Measurements from ENCODE around the gene FLII.
"Not testable (repeated sequence)": the region's sequence is repeated elsewhere in the genome, so short reads cannot be mapped to it uniquely, and the experiment has no call there.

The FLII gene

GRCh38 chr17:18258356-18259038, at the start of gene FLII:
Gene FLII (minus strand): TSS chr17:18258738. CDS start chr17:18258690, 48 bp downstream.
- DNase-seq (ENCODE audit: low read depth in 2 of 2) = peak in 1 of 2 donors; percentile 31

DNA sequence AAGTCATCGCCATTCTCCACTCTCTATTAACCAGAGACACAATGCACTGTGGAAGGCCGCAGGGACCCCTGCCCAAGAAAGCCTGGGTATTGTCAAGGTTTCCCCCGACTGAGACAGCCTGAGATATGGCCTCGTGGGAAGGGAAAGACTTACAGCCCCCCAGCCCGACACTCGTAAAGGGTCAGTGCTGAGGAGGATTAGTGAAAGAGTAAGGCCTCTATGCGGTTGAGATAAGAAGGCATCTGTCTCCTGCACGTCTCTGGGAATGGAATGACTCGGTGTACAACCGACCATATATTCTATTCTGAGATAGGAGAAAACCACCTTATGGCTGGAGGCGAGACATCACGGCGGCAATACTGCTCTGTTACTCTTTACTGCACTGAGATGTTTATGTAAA, 44.7 kb upstream of the FLII start:
- DNase-seq (ENCODE audit: low read depth in 2 of 2) = not testable (repeated sequence)

- DNase-seq (ENCODE audit: low read depth in 2 of 2) = no peak
Observed at GRCh38 chr17:18300725-18301480, 42.4 kb upstream of the FLII start.

DNA sequence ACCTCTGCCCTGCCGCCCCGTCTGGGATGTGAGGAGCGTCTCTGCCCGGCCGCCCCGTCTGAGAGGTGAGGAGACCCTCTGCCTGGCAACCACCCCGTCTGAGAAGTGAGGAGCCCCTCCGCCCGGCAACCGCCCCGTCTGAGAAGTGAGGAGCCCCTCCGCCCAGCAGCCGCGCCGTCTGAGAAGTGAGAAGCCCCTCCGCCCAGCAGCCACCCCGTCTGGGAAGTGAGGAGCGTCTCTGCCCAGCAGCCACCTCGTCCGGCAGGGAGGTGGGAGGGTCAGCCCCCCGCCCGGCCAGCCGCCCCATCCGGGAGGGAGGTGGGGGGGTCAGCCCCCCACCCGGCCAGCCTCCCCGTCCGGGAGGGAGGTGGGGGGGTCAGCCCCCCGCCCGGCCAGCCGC, 39.5 kb upstream of the FLII start:
- DNase-seq (ENCODE audit: low read depth in 2 of 2) = not testable (repeated sequence)

GRCh38 chr17:18291718-18292540, 33.4 kb upstream of the FLII start:
- DNase-seq (ENCODE audit: low read depth in 2 of 2) = no peak

DNA sequence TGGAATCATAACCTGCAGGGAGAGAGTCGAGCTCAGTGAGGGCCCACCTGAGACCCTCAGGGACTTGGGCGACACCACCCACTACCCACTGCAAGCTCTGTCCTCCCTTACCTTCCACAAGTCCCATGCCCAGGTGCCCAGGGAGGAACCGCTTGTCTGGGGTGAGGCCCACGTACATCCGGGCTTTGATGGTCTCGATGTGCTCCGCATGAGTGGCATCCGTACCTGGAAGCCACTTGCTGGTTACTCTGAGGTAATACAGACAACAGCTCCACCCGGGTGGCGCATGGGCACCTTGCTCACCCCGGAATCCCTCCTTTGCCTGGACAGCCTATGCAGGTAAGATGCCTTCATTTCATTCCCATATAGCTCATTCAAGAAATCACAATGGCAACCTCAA, 26.8 kb upstream of the FLII start:
- no peak for DNase-seq (ENCODE audit: low read depth in 2 of 2)

DNA sequence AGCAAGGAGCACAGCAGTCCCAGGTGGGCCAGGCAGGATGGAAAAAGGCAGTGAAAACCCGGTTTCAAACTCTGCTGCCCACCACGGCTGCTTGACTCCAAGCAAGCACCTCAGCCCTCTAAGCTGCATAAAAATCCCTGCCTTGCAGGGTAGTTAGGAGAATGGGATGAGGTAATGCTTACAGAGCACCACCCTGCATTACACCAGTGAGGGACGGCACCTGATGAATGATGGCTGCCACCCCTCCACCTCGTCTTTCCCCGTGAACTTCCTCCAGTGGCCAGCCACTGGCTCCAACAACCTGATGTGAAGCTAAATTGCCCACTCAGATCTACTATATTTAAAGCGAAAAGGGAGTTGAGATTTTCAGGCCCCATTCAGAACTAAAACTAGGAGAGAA, 23.2 kb upstream of the FLII start:
- no peak for DNase-seq (ENCODE audit: low read depth in 2 of 2)

GRCh38 chr17:18280766-18281371, 22.3 kb upstream of the FLII start:
- no peak for DNase-seq (ENCODE audit: low read depth in 2 of 2)

DNA sequence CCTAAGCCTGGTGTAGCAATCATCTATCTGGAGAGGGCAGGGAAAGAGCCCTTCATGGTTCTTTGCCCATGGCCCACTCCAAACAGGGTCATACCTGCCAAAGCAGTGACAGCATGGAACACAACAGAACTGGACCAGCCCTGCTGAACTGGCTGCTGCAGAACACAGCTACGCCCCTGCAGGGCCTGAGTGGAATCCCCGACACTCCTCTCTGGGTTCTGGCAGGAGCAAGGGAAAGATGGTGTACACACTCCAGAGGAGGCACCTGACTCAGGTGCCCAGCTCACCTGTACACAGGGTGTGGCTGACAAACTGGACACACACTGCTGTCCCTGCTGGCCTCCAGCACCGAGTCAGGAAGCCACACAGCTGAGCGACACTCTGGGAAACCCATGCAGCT, 21.7 kb upstream of the FLII start:
- DNase-seq (ENCODE audit: low read depth in 2 of 2) = no peak

GRCh38 chr17:18278867-18279266, 20.3 kb upstream of the FLII start:
- no peak for DNase-seq (ENCODE audit: low read depth in 2 of 2)

- no peak for DNase-seq (ENCODE audit: low read depth in 2 of 2)
Observed at GRCh38 chr17:18277076-18277475, 18.5 kb upstream of the FLII start.

DNA sequence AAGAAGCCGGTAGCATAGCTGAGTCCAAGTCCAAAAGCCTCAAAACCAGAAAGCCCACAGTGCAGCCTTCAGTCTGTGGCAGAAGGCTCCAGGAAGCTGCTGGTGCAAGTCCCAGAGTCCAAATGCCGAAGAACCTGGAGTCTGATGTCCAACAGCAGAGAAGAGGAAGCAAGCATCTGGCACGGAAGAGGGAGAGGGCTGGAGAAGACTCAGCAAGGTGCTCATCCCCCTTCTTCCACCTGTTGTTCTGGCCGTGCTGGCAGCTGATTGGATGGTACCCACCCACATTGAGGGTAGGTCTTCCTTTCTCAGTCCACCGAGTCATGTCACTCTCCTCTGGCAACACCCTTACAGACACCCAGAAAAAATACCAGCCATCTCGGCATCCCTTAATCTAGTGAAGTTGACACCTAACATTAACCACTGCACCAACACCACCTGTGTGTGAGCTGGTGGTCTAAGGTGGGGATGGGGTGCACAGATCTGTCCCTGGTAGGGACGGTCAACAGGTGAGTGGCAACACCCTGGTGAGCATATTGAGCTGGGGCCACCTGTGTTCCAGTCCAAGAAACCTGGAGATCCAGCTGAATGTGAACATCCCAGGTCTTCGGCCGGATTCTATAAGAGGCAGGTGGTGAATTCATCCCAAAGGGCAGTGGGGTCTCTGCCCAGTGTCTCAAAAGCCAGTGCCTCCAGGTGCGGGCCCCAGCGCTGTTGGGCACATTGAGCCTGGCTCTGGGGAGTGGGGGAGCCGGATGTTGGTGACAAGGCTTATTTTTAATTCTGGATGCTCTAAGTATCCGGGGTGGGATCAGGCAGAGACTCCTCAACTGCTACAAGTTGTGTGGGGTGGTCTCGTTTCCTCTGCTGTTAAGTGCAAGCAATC, 11.8 kb upstream of the FLII start:
- no peak for DNase-seq (ENCODE audit: low read depth in 2 of 2)

- no peak for DNase-seq (ENCODE audit: low read depth in 2 of 2)
Observed at GRCh38 chr17:18267927-18268711, 9.6 kb upstream of the FLII start.

DNA sequence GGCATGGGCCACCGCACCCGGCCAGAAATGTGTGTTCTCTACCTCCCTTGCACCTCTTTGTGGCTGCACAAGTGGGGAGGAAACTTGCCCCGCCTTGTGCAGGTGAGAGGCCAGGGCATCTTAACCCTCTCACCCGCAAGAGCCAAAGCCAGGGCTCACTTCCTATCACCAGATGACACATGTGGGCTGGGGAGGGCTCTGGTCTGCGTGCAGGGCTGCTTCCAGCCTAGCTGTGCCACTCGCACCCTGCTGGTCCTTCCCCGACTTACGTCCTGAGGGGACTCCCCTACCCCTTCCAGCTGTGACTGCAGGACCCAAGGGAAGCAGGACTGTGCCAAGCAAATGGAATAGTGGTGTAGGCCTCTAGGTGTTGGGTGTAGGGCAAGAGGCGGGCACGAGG, 8.8 kb upstream of the FLII start:
- no peak for DNase-seq (ENCODE audit: low read depth in 2 of 2)

DNA sequence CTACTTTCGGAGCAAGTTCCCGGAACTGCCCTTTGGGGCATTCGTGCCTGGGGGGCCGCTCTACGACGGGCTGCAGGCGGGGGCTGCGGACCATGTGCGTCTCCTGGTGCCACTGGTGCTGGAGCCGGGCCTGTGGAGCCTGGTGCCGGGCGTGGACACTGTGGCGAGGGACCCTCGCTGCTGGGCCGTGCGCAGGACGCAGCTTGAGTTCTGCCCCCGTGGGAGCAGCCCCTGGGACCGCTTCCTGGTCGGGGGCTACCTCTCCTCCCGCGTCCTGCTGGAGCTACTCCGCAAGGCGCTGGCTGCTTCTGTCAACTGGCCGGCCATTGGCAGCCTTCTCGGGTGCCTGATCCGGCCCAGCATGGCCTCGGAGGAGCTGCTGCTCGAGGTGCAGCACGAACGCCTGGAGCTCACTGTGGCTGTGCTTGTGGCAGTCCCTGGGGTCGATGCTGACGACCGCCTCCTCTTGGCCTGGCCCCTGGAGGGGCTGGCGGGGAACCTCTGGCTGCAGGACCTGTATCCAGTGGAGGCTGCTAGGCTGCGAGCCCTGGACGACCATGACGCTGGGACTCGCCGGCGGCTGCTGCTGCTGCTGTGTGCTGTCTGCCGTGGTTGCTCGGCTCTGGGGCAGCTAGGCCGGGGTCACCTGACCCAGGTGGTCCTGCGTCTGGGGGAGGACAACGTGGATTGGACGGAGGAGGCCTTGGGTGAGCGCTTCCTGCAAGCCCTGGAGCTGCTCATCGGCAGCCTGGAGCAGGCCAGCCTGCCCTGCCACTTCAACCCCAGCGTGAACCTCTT, 5.5 kb upstream of the FLII start:
- no peak for DNase-seq (ENCODE audit: low read depth in 2 of 2)

DNA sequence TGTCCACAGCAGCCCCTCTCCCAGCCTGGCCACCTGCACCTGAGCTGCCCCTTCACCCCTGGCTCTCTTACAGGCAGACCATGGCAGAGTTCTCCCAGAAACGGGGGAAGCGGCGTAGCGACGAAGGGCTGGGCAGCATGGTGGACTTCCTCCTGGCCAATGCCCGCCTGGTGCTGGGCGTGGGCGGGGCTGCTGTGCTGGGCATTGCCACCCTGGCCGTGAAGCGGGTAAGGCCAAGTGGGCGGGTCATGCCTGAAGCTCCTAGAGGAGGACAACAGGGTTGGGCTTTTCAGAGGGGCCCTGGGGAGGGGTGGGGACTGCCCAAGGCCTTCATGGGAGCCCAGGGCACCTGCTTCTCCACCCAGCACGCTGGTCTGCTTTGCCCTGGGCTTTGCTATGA, 4.1 kb upstream of the FLII start:
- DNase-seq (ENCODE audit: low read depth in 2 of 2) = no peak

DNA sequence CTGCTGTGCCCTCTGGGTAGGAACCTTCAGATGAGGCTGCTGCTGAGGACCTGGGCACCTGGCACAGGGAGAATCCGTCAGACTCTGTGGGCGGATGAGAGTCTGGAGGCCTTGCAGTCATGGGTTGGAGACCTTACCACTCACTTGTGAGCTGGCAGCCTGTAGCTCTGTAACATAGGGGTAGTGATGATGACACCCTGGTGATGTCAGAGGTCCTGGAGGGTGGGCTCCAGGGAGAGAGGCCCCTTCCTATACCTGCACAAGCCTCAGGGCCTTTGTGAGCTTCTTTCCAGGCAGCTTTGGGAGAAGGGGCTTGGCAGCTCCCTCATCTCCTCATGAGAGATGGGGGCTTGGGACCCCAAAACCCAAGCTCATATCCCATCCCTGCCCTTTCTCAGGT, 3.6 kb upstream of the FLII start:
- no peak for DNase-seq (ENCODE audit: low read depth in 2 of 2)

DNA sequence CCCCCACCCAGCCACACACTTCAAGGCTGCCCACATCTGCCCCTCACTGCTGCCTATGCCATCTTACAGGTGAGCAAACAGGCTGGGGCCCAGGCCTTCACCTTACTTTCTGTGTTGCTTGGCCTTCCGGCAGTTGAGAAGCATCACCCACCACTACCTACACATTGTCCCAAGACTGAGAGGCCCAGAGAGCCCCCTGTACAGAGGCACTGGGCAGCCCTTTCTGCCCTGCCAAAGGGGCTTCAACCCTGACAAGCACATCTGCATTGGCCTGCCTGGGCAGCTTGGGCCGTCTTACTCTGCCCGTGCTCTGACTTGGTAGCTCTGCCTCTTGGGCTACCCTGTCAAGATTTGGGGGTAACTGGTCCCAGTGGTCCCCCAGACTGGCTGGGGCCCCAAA, 3.1 kb upstream of the FLII start:
- DNase-seq (ENCODE audit: low read depth in 2 of 2) = no peak

DNA sequence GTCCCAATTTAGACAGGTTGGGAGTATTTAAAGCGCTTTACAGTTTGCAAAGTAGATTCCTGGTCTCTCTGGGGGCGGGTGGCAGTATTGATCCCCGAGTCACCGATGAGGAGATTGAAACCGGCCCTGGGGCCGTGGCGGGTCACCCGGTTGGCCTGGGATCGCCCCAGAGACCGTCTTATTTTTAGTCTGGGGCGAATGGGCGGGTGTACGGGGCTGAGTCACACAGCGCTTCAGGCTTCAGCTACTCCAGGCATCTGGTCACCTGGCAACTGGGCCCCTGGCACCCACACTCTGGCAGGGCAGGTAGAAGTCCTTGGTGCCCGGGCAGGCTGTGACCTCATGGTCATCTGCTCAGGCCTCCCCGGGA, 2.6 kb upstream of the FLII start:
- DNase-seq (ENCODE audit: low read depth in 2 of 2) = peak in 1 of 2 donors; percentile 28

All from stimulated activated CD8-positive, alpha-beta memory T cell treated with anti-CD3 and anti-CD28 coated beads, Interleukin-15, amount 100 ng/mL, for 48 hours (primary cell).